Measurements from ENCODE around the gene TMEM53.

DNA sequence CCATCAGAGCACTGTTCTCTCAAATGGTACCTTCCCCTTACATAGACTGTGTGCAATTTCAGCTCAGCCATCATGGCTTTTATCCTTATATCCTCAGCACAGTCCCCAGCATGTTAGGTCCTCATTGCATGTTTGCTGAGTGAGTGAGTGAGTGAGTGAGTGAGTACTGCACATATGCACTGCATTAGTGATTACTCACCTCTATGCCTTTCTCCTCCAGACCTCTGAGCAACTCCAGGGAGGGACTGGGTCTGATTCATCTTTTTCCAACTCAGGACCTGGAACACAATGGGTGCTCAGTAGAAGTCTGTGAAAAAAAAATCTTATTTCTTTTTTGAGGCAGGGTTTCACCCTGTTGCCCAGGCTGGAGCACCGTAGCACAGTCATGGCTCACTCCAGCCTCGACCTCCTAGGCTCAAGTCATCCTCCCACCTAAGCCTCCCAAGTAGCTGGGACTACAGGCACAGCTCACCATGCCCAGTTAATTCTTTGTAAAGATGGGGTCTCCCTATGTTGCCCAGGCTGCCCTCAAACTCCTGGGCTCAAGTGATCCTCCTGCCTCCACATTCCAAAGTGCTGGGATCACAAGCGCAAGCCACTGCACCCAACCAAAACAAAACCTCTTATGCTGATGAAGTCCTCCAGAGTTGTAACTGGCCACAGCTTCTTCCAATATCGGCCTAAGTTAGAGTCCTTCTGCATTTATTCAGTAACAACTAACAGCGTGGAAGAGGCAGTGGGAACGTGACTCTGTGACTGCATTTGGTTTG is 33.0 kb upstream of the TMEM53 start:
- TF ChIP-seq, protein P1, sequence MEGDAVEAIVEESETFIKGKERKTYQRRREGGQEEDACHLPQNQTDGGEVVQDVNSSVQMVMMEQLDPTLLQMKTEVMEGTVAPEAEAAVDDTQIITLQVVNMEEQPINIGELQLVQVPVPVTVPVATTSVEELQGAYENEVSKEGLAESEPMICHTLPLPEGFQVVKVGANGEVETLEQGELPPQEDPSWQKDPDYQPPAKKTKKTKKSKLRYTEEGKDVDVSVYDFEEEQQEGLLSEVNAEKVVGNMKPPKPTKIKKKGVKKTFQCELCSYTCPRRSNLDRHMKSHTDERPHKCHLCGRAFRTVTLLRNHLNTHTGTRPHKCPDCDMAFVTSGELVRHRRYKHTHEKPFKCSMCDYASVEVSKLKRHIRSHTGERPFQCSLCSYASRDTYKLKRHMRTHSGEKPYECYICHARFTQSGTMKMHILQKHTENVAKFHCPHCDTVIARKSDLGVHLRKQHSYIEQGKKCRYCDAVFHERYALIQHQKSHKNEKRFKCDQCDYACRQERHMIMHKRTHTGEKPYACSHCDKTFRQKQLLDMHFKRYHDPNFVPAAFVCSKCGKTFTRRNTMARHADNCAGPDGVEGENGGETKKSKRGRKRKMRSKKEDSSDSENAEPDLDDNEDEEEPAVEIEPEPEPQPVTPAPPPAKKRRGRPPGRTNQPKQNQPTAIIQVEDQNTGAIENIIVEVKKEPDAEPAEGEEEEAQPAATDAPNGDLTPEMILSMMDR (IDR thresholded peaks at IDR 0.05) = no peak
- no peak for TF ChIP-seq POLR2A (IDR thresholded peaks at IDR 0.05)

All from breast epithelium (tissue), 3 donors.